CD4-positive, alpha-beta T cell treated with Interleukin-1 beta for 1 hour (primary cell): ENCODE results near the gene KIF18A.
"Not testable (repeated sequence)": the region's sequence is repeated elsewhere in the genome, so short reads cannot be mapped to it uniquely, and the experiment has no call there.

ENCODE experiments used
- DNase-seq, 2 donors: peaks; one replicate each; pipeline ENCODE4 v3.0.0-alpha.2; 2020 to 2022

KIF18A gene

GRCh38 chr11:28106353-28107043, 1.5 kb downstream of the KIF18A start:
- DNase-seq, result no peak

- DNase-seq, result no peak
Measured at GRCh38 chr11:28105869-28106268, 2.1 kb downstream of the KIF18A start.

- DNase-seq, result no peak
Measured at GRCh38 chr11:28104984-28105383, 3.0 kb downstream of the KIF18A start.

DNA sequence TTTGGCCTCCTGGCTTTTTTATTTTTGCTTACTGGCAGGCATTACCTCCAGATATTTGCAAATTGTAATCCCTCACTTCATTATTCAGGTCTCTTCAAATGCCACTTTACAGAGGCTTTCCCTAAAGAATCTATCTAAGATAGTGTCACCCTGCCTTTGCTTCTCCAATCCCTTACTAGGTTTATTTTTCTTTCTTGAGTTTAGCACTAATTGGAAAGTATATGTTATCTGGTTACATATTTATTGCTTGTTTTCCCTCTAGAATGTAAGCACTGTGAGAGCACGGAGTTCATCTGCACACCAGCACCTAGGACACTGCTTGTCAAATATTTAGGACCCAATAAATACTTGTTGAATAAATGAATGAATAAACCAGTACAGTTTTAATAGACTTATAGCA, 3.5 kb downstream of the KIF18A start:
- no peak for DNase-seq

DNA sequence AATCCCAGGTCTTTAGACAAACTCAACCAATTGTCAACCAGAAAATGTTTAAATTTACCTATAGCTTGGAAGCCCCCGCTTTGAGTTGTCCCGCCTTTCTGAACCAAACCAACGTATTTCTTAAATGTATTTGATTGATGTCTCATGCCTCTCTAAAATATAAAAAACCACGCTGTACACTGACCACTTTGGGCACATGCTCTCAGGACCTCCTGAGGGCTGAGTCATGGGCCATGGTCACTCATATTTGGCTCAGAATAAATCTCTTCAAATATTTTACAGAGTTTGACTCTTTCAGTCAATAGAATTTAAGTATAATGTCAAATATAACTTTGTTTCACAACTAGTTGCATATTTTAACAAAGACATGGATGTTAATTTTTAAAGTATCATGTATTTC, 5.7 kb downstream of the KIF18A start:
- not testable (repeated sequence) for DNase-seq

DNA sequence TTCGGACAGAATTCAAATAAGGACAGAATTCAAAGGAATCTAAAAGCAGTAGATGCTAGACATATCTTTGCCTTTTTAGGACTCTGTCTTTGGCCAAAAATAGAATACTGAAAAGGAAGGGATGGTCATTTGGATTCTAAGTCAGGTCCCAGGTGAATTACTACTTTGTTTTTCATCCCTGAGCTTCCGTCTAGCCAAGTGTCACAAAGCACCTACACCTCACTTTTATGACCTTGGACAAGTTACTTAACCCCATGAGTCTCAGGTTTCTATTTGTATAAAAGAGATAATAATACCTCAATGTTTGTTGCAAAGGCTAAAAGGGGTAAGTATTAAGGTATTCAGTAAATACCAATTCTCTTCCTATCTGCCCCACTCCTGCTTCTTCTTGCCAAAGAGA, 7.3 kb downstream of the KIF18A start:
- DNase-seq, result no peak

GRCh38 chr11:28099715-28100114, 8.2 kb downstream of the KIF18A start:
- DNase-seq, result no peak

DNA sequence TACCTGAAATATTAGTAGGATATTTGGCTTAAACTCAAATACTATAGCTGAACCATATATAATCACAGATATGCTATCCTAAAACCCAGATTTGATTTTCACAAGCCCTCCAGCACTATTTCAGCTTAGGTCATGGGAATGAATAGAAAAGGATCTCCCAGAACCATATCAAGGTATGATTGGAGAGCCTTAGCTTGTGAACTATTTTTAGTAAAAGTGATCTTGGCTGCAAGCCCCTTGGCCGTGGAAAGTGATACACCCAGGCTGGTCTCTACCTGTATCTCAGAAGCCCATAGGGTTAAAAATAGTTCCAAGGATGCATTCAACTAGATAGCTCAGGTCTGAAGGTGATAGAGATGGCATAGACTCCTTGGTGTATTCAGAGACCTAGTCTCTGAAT, 9.7 kb downstream of the KIF18A start:
- DNase-seq, result no peak

DNA sequence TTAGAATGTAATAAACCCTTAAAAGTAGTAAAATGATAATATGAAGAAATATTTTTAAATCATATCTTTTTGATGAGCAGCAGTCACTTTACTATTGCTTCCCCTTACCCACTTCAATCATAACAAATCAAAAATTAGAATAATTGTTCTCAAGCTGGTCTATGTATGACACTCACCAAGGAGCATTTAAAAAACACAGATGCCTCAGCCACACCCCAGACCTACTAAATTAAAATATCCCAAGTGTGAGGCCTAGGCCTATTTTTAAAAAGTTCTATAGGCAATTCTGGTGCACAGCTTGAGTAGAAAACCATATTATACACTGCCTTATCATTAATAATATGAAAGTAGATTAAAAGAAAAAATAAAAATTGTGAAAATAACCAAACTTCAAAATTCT, 15.2 kb downstream of the KIF18A start:
- no peak for DNase-seq

DNA sequence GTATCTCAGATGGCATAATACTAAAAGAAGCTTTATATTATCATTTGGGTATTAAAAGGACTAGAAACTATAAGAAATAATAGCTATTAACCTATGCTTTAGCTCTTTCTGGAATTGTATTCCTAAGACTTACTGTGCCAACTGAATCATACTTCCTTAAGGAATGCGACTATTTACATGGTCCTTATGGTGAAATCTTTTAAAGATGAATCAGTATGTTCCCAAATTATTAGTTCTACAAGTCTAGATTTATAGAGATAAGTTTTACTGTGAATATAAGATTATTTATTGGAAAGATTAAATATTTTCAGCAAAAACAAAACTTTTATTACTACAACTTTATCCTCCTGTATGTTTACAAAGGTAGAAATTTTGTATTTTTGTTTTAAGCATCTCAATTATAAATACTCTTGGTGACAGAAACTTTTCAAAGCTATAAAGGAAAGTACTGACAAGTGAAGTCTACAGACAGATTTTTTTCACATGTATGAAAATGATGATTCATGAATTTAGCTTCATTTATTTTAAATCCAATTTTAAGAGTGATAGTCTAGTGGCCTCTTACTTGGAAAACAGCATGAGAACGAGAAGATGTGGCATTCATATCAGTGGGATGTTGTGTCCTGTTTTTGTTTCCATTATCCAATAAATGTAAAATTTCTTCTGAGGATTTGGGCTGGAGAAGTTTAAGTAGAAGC, 17.8 kb downstream of the KIF18A start:
- DNase-seq, result no peak

GRCh38 chr11:28089378-28089777, 18.6 kb downstream of the KIF18A start:
- no peak for DNase-seq

GRCh38 chr11:28087693-28088092, 20.3 kb downstream of the KIF18A start:
- not testable (repeated sequence) for DNase-seq

GRCh38 chr11:28087192-28087591, 20.8 kb downstream of the KIF18A start:
- not testable (repeated sequence) for DNase-seq

DNA sequence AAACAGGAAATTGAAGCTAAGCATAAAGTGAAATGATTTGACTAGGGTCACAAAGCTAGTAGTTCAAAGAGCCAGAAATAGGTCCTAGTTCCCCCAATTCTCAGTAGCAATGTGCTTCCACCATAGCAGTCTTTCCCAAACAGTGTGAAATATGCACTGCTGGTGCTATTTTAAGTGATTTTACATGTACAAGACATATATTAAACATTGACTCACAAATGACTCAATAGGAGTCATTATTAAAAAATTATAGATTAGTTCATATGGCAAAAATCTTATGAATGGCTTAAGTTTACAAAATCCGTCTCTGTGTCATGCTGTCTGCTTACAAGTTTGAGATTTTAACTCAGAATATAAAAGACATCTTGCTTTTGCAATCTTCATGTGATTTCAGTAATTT, 21.4 kb downstream of the KIF18A start:
- DNase-seq, result no peak

- DNase-seq, result no peak
Measured at GRCh38 chr11:28083118-28083517, 24.8 kb downstream of the KIF18A start.

DNA sequence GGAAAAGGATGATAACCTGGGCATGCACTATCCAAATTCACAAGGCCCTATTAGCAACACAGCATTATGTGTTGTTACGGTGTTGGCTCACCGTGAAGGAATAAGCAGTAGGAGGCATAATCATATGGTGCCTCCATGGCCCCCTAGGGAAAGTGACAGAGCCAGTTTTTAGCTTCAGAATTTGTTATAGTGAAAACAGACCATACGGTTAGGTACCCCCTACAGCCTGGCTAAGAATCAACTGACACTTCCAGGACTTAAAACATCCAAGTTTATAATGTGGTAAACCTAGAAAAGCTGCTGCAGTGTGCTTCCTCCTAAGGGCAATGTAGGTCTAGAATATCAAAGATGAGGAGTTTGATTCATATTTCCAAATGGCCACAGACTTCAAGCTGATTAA, 30.4 kb downstream of the KIF18A start:
- no peak for DNase-seq

- DNase-seq, result no peak
Measured at GRCh38 chr11:28072321-28072720, 35.6 kb downstream of the KIF18A start.

DNA sequence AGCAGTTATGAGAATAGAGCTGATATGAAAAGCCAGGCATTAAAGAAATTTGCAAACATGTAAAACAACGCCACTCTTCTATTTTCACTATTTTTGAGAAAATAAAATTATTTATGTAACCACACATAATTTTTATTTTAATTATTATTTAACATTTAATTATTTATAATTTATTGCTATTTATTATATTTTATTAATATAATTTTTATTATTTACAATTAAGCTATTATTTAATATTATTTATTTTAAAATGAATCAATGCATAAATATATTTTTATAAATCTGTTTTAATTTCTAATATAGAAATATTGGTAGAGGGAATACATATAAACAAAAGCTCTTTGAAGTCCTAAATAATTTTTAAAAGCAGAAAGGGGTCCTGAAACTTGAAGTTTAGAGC, 36.7 kb downstream of the KIF18A start:
- DNase-seq, result no peak

DNA sequence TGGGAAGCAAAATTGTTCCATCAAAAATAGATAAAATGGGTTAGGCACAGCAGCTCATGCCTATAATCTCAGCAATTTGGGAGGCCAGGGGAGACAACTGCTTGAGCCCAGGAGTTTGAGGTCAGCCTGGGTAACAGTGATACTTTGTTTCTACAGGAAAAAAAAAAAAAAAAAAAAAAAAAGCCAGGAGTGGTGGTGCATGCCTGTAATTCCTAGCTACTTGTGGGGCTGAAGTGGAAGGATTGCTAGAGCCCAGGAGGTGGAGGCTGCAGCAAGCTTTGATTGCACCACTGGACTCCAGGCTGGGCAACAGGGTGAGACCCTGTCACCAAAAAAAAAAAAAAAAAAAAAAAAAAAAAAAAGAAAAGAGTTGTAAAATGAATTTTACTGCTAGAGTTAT, 49.6 kb downstream of the KIF18A start:
- no peak for DNase-seq

DNA sequence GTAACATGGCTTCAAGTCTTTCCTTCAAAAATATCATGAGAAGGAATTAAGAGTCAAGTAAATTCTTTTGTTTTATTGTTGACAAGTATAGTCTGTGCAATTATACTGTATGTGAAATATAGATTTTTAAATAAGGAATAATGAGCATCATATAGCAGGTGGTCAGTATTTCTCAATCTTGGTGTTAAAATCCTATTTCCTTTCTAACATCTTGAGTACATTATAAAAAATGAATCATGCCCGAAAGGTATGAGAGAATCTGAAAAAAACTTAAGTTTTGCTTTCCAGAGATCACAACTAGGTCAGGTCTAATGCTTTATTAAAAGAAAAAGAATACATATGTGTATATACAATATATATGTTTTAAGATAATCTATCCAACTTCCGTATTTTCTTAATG, 53.1 kb downstream of the KIF18A start:
- no peak for DNase-seq

DNA sequence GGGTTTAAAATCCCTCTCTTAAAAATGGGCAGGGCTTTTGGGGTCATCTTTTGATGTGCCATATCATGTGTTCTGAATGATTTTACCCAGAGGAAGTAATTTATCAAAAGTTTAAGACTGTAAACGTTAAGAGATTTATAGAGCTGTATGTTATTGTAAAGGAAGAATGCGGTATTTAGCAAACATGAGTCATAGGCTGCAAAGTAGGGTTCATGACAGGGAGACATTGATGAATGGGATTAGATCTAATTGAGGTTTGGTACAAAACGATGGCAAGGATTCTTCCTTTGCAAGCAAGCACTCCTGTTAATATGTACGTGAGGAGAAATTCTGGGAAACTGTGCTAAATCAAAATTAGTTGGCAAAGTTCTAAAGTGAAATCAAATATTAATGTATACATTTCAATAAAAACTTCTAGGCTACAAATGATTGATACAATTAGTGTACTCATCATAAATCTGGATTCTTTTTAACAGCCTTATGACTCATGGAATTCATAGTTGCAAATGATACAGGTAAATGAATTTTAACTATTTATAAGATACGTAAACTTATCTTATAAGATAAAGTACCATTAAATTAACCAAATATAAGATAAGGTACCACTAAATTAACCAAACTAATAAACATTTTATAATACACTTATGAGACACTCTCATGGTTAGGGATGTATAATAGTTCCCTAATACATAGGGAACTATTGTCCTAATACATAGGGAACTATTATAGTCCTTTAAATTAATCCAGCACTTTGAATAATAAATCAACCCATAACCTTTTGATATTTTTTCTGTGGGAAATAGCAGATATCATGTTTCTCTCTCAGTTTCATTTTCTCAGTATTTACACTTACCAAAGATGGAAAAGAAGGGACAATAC, 58.4 kb downstream of the KIF18A start:
- DNase-seq, result no peak

DNA sequence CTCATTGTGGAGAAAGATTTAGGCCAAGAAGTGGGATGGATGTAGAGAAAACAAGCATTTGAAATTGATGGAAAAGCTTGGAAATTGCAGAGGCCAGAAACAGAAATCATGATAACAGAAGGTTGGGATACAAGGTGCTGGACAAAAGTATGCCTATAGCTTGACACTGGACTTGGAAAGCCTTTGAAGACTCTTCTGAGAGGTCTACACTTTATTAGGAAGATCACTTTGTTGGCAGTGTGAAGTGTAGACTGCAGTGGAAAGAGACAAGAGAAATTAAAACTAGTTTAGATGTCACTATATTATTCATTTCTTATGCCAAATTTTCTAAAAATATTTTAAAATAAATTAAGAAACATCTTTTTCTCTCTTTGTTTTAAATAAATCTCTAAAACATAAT, 59.1 kb downstream of the KIF18A start:
- no peak for DNase-seq

DNA sequence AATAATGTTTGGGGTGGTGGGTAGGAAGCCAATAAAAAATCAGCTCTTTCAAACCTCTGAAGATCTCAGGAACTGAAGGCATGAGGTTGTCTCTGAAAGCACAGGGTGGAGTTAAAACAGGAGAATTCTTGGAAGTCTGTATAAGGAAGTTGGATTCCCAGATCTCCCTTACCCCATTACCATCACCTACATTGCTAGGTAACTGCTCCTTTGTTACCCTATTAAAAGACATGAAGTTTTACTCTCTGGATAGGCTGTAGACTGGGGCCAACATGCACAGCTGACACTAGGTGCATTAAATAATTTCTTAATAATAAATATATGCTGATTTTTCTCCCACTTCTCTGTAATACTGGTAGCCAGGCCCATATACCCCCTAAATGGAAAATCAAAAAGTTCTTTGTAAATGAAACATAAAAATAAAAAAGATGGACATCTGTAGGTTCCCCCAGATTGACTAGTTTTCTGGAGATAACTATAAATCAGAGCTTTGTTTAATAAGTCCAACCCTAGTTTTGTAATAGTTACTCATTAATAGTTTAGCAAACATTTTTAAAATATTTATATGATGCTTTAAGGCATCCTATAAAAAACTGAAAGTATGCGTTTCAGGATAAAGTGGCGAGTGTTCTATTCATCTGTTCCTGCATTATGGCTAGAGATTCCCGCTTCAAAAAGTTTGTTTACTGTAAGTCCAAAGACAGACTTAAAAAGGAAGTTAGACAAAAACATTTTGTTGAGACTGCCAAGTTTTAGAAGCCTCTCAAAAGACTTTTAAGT, 63.8 kb downstream of the KIF18A start:
- DNase-seq, result no peak
